ENCODE data around the gene GPC6. TPM values are rescaled to one million over a fixed set of nuclear protein-coding genes. Genes with fewer than 3 reads are reported as not detected.

Gene GPC6
- total RNA-seq, 1 donor from 2014 or later = 63.0 TPM

GRCh38 chr13:94419925-94420305 lies 1193.3 kb downstream of the GPC6 start:
- H3K27ac ChIP-seq (ENCODE audit: low read depth, low read length) = no peak overlapping the region
- H3K27ac Mint-ChIP-seq (ENCODE audit: unreplicated experiment) = no peak overlapping the region
- H3K4me1 ChIP-seq (ENCODE audit: insufficient read depth, low read length) = no peaks in the 10 kb centered on the region
- no peaks in the 10 kb centered on the region for H3K9me3 ChIP-seq (ENCODE audit: insufficient read depth, low read depth, low read length)
- H2AFZ ChIP-seq (ENCODE audit: low read depth, low read length) = no peak overlapping the region
- H3K4me1 Mint-ChIP-seq (ENCODE audit: low read depth, unreplicated experiment) = no peaks in the 10 kb centered on the region
- peaks cover 9% of the 10 kb centered on the region for H3K9me3 Mint-ChIP-seq (ENCODE audit: unreplicated experiment)
- no peak overlapping the region for H3K4me2 ChIP-seq (ENCODE audit: low read length)
- H3K9ac ChIP-seq (ENCODE audit: low read length) = no peak overlapping the region
- FAIRE-seq (no peak), DNase-seq (ENCODE audit: low read depth) (no peak)
- peaks cover 1% of the 10 kb centered on the region for H3K36me3 Mint-ChIP-seq (ENCODE audit: low read depth, unreplicated experiment)
- H3K27me3 ChIP-seq (ENCODE audit: insufficient read depth, low read length) = no peaks in the 10 kb centered on the region
- H3K4me3 Mint-ChIP-seq (ENCODE audit: unreplicated experiment) = no peak overlapping the region
- H3K36me3 ChIP-seq (ENCODE audit: insufficient read depth, low read length) = no peaks in the 10 kb centered on the region
- H3K27me3 Mint-ChIP-seq (ENCODE audit: low read depth, unreplicated experiment) = no peaks in the 10 kb centered on the region
- no peaks in the 10 kb centered on the region for H3K79me2 ChIP-seq (ENCODE audit: insufficient read depth, low read length)
- TF ChIP-seq EZH2 (IDR thresholded peaks at IDR 0.05; ENCODE audit: insufficient read depth, low read length) = no peak
- no peak for TF ChIP-seq CTCF (IDR thresholded peaks at IDR 0.05; ENCODE audit: insufficient read depth, low read depth, low read length)
- H4K20me1 ChIP-seq (ENCODE audit: insufficient read depth, low read length) = no peaks in the 10 kb centered on the region
- H3K4me3 ChIP-seq (ENCODE audit: insufficient read depth, low read depth, low read length) = no peak overlapping the region

- no peak overlapping the region for H3K4me3 Mint-ChIP-seq (ENCODE audit: unreplicated experiment)
- Histone ChIP-seq H3K9me3 (ENCODE audit: insufficient read depth, low read depth, low read length) (no peaks in the 10 kb centered on the region), H3K9ac (ENCODE audit: low read length) (no peak overlapping the region), H4K20me1 (ENCODE audit: insufficient read depth, low read length) (no peaks in the 10 kb centered on the region), H3K4me1 (ENCODE audit: insufficient read depth, low read length) (no peaks in the 10 kb centered on the region), H3K79me2 (ENCODE audit: insufficient read depth, low read length) (no peaks in the 10 kb centered on the region), H3K4me2 (ENCODE audit: low read length) (no peak overlapping the region), H3K27me3 (ENCODE audit: insufficient read depth, low read length) (no peaks in the 10 kb centered on the region), H3K4me3 (ENCODE audit: insufficient read depth, low read depth, low read length) (no peak overlapping the region), H2AFZ (ENCODE audit: low read depth, low read length) (no peak overlapping the region), H3K36me3 (ENCODE audit: insufficient read depth, low read length) (no peaks in the 10 kb centered on the region), H3K27ac (ENCODE audit: low read depth, low read length) (no peak overlapping the region)
- TF ChIP-seq CTCF (IDR thresholded peaks at IDR 0.05; ENCODE audit: insufficient read depth, low read depth, low read length) (no peak), EZH2 (IDR thresholded peaks at IDR 0.05; ENCODE audit: insufficient read depth, low read length) (no peak)
- no peaks in the 10 kb centered on the region for H3K27me3 Mint-ChIP-seq (ENCODE audit: low read depth, unreplicated experiment)
- DNase-seq (ENCODE audit: low read depth) (no peak), FAIRE-seq (no peak)
- no peaks in the 10 kb centered on the region for H3K4me1 Mint-ChIP-seq (ENCODE audit: low read depth, unreplicated experiment)
- peaks cover 1% of the 10 kb centered on the region for H3K36me3 Mint-ChIP-seq (ENCODE audit: low read depth, unreplicated experiment)
- H3K27ac Mint-ChIP-seq (ENCODE audit: unreplicated experiment) = no peak overlapping the region
- peaks cover 3% of the 10 kb centered on the region for H3K9me3 Mint-ChIP-seq (ENCODE audit: unreplicated experiment)
Observed at GRCh38 chr13:94427313-94427953, 1200.8 kb downstream of the GPC6 start.

- Mint-ChIP-seq H3K27me3 (ENCODE audit: low read depth, unreplicated experiment) (no peaks in the 10 kb centered on the region), H3K9me3 (ENCODE audit: unreplicated experiment) (no peaks in the 10 kb centered on the region), H3K27ac (ENCODE audit: unreplicated experiment) (no peak overlapping the region), H3K36me3 (ENCODE audit: low read depth, unreplicated experiment) (no peaks in the 10 kb centered on the region), H3K4me3 (ENCODE audit: unreplicated experiment) (no peak overlapping the region), H3K4me1 (ENCODE audit: low read depth, unreplicated experiment) (no peaks in the 10 kb centered on the region)
- H3K4me3 ChIP-seq (ENCODE audit: insufficient read depth, low read depth, low read length) = no peak overlapping the region
- TF ChIP-seq EZH2 (IDR thresholded peaks at IDR 0.05; ENCODE audit: insufficient read depth, low read length) (no peak), CTCF (IDR thresholded peaks at IDR 0.05; ENCODE audit: insufficient read depth, low read depth, low read length) (no peak)
- no peak overlapping the region for H3K9ac ChIP-seq (ENCODE audit: low read length)
- no peak for FAIRE-seq
- H3K4me2 ChIP-seq (ENCODE audit: low read length) = no peak overlapping the region
- H3K27ac ChIP-seq (ENCODE audit: low read depth, low read length) = no peak overlapping the region
- H3K79me2 ChIP-seq (ENCODE audit: insufficient read depth, low read length) = no peaks in the 10 kb centered on the region
- no peaks in the 10 kb centered on the region for H4K20me1 ChIP-seq (ENCODE audit: insufficient read depth, low read length)
- H3K27me3 ChIP-seq (ENCODE audit: insufficient read depth, low read length) = peaks cover 6% of the 10 kb centered on the region
- DNase-seq (ENCODE audit: low read depth) = no peak
- H3K4me1 ChIP-seq (ENCODE audit: insufficient read depth, low read length) = no peaks in the 10 kb centered on the region
- H3K9me3 ChIP-seq (ENCODE audit: insufficient read depth, low read depth, low read length) = no peaks in the 10 kb centered on the region
- no peak overlapping the region for H2AFZ ChIP-seq (ENCODE audit: low read depth, low read length)
- H3K36me3 ChIP-seq (ENCODE audit: insufficient read depth, low read length) = no peaks in the 10 kb centered on the region
Observed at GRCh38 chr13:94431574-94431973, 1205.0 kb downstream of the GPC6 start.

All from astrocyte (in vitro differentiated cells and primary cell).